Endodermal cell (in vitro differentiated cells): ENCODE data around the gene HERC3. TPM values are rescaled to one million over a fixed set of nuclear protein-coding genes. Genes with fewer than 3 reads are reported as not detected.
A peak's percentile ranks its signal among the peaks of the same experiment; 100 is the strongest.

Source experiments
- DNase-seq: peaks from one replicate; pipeline ENCODE4 v3.0.0-alpha.2; 2017
- H3K27ac ChIP-seq: 2 replicates; pipeline ENCODE4 v1.5.1; 2013; ENCODE audit warnings: mild to moderate bottlenecking, low read depth, low read length, moderate library complexity
- H3K27me3 ChIP-seq: 2 replicates; pipeline ENCODE4 v1.6.1; 2013; ENCODE audit warnings: mild to moderate bottlenecking, low read length, moderate library complexity; ENCODE audit not compliant: insufficient read depth, control insufficient read depth, poor library complexity, severe bottlenecking
- H3K36me3 ChIP-seq: 2 replicates; pipeline ENCODE4 v1.7.0; 2013; ENCODE audit warnings: mild to moderate bottlenecking, low read length, moderate library complexity; ENCODE audit not compliant: control insufficient read depth, insufficient read depth
- H3K4me1 ChIP-seq: one replicate; pipeline ENCODE4 v1.7.0; 2013; ENCODE audit warnings: low read length; ENCODE audit not compliant: control insufficient read depth, insufficient read depth
- H3K4me3 ChIP-seq: 2 replicates; pipeline ENCODE4 v1.5.1; 2013; ENCODE audit warnings: mild to moderate bottlenecking, low read length, moderate library complexity
- H3K9ac ChIP-seq: 2 replicates; pipeline ENCODE4 v1.6.1; 2013; ENCODE audit warnings: mild to moderate bottlenecking, low read length, moderate library complexity; ENCODE audit not compliant: poor library complexity, severe bottlenecking; ENCODE audit errors: extremely low read depth
- H3K9me3 ChIP-seq: 2 replicates; pipeline ENCODE4 v1.6.1; 2013; ENCODE audit warnings: mild to moderate bottlenecking, low read length, moderate library complexity; ENCODE audit not compliant: control insufficient read depth
- H3K27ac Mint-ChIP-seq: 2 replicates; pipeline ENCODE4 v1.8.0; 2020; ENCODE audit warnings: mixed read lengths
- H3K27me3 Mint-ChIP-seq: 2 replicates; pipeline ENCODE4 v1.8.0; 2021; ENCODE audit warnings: mild to moderate bottlenecking, mixed read lengths; ENCODE audit not compliant: insufficient read depth
- H3K36me3 Mint-ChIP-seq: 2 replicates; pipeline ENCODE4 v1.8.0; 2020; ENCODE audit warnings: low read depth, mixed read lengths
- H3K4me1 Mint-ChIP-seq: 2 replicates; pipeline ENCODE4 v1.8.0; 2020; ENCODE audit warnings: mixed read lengths
- H3K4me3 Mint-ChIP-seq: 2 replicates; pipeline ENCODE4 v1.8.0; 2020; ENCODE audit warnings: mild to moderate bottlenecking, moderate library complexity, mixed read lengths
- H3K9me3 Mint-ChIP-seq: 2 replicates; pipeline ENCODE4 v1.8.0; 2020; ENCODE audit warnings: mild to moderate bottlenecking, mixed read lengths
- CTCF ChIP-seq: fragments of 200-600 bp; sonication (generic); conservative IDR thresholded peaks from 2 replicates; pipeline ENCODE4 v1.5.0; 2021; ENCODE audit warnings: antibody characterized with exemption, mild to moderate bottlenecking
- WGBS, 2 experiments: methylation state at CpG; one replicate each; pipeline versions ENCODE4 v1.1.5 to v1.1.7; 2013; ENCODE audit warnings: missing lambda C conversion rate in 2 of 2, mixed read lengths in 1 of 2; ENCODE audit not compliant: insufficient coverage in 1 of 2, insufficient read length in 1 of 2; 5-methylcytosine and 5-hydroxymethylcytosine counted together
- total RNA-seq, 2 donors: library from RNA; stranded (reverse); fragmentation: NEBNext Ultra II Directional in 1 of 2; extraction: Animal tissue kit (Norgen Biotek cat#: 25700) in 1 of 2; gene quantifications; 2 replicates in 1 of 2; 3 replicates in 1 of 2; pipeline ENCODE4 v1.2.1, GENCODE V29; 2021

Gene HERC3
- total RNA-seq, 2 donors from 2014 or later, result 4.4 to 5.9 TPM

DNA sequence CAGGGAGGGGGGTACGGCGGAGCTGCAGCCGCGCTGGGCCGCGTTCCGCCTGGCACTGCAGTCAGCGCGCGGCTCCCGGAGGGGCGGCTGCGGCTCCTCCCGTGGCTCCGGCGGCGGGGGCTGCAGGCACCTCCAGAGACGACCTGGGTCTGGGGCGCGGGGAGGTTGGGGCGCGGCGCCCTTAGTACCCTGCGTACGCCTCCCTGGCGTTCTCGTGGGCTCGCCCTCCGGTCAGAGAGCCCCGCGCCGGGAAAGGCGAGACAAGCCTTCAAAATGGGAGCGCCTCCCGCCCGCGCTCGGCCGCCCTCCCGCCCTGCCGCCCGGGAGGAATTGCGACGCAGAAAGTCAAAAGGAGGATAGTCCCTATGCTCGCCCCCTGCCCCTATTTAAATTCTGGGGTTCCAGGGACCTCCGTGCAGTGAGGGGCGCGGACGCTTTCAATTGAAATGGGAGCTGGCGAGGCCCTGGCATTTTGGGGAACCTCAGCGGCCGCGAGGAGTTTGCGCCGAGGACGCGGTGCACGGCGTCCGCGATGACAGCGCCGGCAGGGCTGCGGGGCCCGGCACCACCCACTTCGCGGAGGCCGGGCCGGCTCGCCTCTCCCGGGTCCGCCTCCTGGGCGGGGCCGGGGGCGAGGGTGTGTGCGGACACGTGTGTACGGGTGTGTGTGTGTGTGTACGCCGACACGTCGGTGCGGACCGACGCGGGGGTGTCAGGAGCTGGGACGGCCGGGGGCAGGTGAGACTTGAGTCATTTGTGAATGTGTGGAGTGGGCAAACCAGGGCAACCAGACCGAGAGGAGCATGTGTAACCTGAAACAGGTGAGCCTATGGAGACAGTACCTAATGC lies 544 bp downstream of the HERC3 start:
- Mint-ChIP-seq H3K27ac (no peak overlapping the region), H3K36me3 (peaks cover 5% of the 10 kb centered on the region), H3K27me3 (peaks cover 68% of the 10 kb centered on the region), H3K4me3 (peak overlapping the region; percentile 82), H3K4me1 (peaks cover 27% of the 10 kb centered on the region), H3K9me3 (no peaks in the 10 kb centered on the region)
- Histone ChIP-seq H3K4me3 (peak overlapping the region; percentile 87), H3K27ac (no peak overlapping the region), H3K27me3 (peaks cover 73% of the 10 kb centered on the region), H3K36me3 (no peaks in the 10 kb centered on the region), H3K9me3 (no peaks in the 10 kb centered on the region), H3K9ac (no peak overlapping the region), H3K4me1 (peaks cover 5% of the 10 kb centered on the region)
- peak; percentile 85 for DNase-seq
- TF ChIP-seq CTCF, result no peak
- 0% methylated on average over 30 to 89 of the region's 89 CpGs for WGBS, 2 experiments

GRCh38 chr4:88597970-88598660 lies 5.8 kb downstream of the HERC3 start:
- no peak overlapping the region for H3K9ac ChIP-seq
- H3K36me3 ChIP-seq, result no peaks in the 10 kb centered on the region
- no peak for TF ChIP-seq CTCF
- peaks cover 57% of the 10 kb centered on the region for H3K27me3 ChIP-seq
- Mint-ChIP-seq H3K4me3 (peak overlapping the region; percentile 15), H3K9me3 (no peaks in the 10 kb centered on the region), H3K27ac (peak overlapping the region; percentile 67), H3K4me1 (peaks cover 47% of the 10 kb centered on the region), H3K27me3 (peaks cover 40% of the 10 kb centered on the region), H3K36me3 (peaks cover 5% of the 10 kb centered on the region)
- peaks cover 11% of the 10 kb centered on the region for H3K4me1 ChIP-seq
- no peak overlapping the region for H3K27ac ChIP-seq
- no peak for DNase-seq
- peak overlapping the region; percentile 11 for H3K4me3 ChIP-seq
- H3K9me3 ChIP-seq, result no peaks in the 10 kb centered on the region
- 14 to 65% methylated on average over 2 to 3 of the region's 3 CpGs for WGBS, 2 experiments

DNA sequence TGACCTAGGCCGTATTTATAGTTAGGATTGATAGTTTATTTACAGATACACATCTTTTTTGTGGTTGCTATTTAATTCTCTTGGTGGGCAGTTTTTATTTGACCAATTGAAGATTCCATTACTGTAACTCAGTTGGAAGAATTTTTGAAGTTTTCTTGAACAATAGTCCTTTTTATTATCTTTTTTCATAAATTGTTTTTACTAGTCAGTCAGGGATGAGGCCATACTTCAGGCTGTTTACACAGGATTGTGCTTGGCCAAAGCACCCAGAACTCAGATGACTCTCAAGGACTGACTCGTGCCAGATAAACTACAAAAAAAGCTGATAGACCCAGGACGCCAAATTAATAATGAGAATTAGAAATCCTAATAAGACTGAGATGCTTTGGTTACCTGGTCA lies 7.0 kb downstream of the HERC3 start:
- Mint-ChIP-seq H3K9me3 (no peaks in the 10 kb centered on the region), H3K36me3 (peaks cover 5% of the 10 kb centered on the region), H3K4me3 (no peak overlapping the region), H3K4me1 (peaks cover 44% of the 10 kb centered on the region), H3K27ac (no peak overlapping the region), H3K27me3 (peaks cover 28% of the 10 kb centered on the region)
- WGBS, 2 experiments, result 94 to 100% methylated on average over 1 to 3 of the region's 3 CpGs
- Histone ChIP-seq H3K27me3 (peaks cover 45% of the 10 kb centered on the region), H3K9ac (no peak overlapping the region), H3K4me3 (no peak overlapping the region), H3K4me1 (peaks cover 11% of the 10 kb centered on the region), H3K27ac (no peak overlapping the region), H3K9me3 (no peaks in the 10 kb centered on the region), H3K36me3 (no peaks in the 10 kb centered on the region)
- no peak for TF ChIP-seq CTCF
- no peak for DNase-seq
